ENCODE data around the gene SLC18B1. TPM values are rescaled to one million over a fixed set of nuclear protein-coding genes. Genes with fewer than 3 reads are reported as not detected.

SLC18B1 gene
- total and polyA plus RNA-seq, 2 of the 13 experiments (the other 11 are each of a cell fraction or from before 2014, with no cell fraction given) = 11.4 to 13.8 TPM

DNA sequence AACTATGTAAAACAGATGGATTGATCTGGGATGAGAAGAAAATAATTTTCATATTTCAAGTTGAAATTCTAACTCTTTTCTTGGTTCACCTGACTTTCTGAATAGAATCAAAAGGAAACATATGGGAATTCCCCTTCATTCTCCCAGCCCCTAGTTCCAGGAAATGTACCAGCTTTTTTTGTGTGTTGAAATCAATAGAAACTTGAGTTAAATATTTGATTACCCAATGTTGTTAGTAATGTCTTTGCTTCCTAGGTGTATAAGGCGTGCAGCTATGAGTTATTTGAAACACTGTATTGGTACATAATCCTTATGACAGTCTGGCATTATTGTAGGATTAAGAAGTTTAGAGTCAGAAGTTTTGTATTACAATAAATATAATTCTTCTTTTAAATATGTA, 62.2 kb downstream of the SLC18B1 start (continued):
- TF ChIP-seq, protein P1, sequence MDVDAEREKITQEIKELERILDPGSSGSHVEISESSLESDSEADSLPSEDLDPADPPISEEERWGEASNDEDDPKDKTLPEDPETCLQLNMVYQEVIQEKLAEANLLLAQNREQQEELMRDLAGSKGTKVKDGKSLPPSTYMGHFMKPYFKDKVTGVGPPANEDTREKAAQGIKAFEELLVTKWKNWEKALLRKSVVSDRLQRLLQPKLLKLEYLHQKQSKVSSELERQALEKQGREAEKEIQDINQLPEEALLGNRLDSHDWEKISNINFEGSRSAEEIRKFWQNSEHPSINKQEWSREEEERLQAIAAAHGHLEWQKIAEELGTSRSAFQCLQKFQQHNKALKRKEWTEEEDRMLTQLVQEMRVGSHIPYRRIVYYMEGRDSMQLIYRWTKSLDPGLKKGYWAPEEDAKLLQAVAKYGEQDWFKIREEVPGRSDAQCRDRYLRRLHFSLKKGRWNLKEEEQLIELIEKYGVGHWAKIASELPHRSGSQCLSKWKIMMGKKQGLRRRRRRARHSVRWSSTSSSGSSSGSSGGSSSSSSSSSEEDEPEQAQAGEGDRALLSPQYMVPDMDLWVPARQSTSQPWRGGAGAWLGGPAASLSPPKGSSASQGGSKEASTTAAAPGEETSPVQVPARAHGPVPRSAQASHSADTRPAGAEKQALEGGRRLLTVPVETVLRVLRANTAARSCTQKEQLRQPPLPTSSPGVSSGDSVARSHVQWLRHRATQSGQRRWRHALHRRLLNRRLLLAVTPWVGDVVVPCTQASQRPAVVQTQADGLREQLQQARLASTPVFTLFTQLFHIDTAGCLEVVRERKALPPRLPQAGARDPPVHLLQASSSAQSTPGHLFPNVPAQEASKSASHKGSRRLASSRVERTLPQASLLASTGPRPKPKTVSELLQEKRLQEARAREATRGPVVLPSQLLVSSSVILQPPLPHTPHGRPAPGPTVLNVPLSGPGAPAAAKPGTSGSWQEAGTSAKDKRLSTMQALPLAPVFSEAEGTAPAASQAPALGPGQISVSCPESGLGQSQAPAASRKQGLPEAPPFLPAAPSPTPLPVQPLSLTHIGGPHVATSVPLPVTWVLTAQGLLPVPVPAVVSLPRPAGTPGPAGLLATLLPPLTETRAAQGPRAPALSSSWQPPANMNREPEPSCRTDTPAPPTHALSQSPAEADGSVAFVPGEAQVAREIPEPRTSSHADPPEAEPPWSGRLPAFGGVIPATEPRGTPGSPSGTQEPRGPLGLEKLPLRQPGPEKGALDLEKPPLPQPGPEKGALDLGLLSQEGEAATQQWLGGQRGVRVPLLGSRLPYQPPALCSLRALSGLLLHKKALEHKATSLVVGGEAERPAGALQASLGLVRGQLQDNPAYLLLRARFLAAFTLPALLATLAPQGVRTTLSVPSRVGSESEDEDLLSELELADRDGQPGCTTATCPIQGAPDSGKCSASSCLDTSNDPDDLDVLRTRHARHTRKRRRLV (CRISPR knock-in tag; IDR thresholded peaks at IDR 0.05) = no peak
- TF ChIP-seq KAT7 (CRISPR knock-in tag; IDR thresholded peaks at IDR 0.05; ENCODE audit: borderline replicate concordance) = no peak
- no peak for TF ChIP-seq CTCF (CRISPR knock-in tag; IDR thresholded peaks at IDR 0.05)
- TF ChIP-seq TRAFD1 (CRISPR knock-in tag; IDR thresholded peaks at IDR 0.05; ENCODE audit: borderline replicate concordance) = no peak
- no peak for TF ChIP-seq REL (CRISPR knock-in tag; conservative IDR thresholded peaks at IDR 0.05)
- TF ChIP-seq SMAD3 (CRISPR knock-in tag; IDR thresholded peaks at IDR 0.05) = no peak
- TF ChIP-seq ZNF605 (CRISPR knock-in tag; IDR thresholded peaks at IDR 0.05) = no peak
- no peak for TF ChIP-seq ZNF225 (CRISPR knock-in tag; IDR thresholded peaks at IDR 0.05)
- TF ChIP-seq ZNF207 (IDR thresholded peaks at IDR 0.05; ENCODE audit: borderline replicate concordance) = no peak
- no peak for TF ChIP-seq ZHX2 (IDR thresholded peaks at IDR 0.05; ENCODE audit: low read depth)
- no peak for TF ChIP-seq ZHX2 (CRISPR knock-in tag; IDR thresholded peaks at IDR 0.05; ENCODE audit: borderline replicate concordance)
- no peak for TF ChIP-seq NFIB (CRISPR knock-in tag; IDR thresholded peaks at IDR 0.05; ENCODE audit: borderline replicate concordance)

All from HepG2 (cell line).